Fibroblast of skin of right biceps (primary cell): ENCODE measurements around the gene SYF2.
"Not testable (repeated sequence)": the region's sequence is repeated elsewhere in the genome, so short reads cannot be mapped to it uniquely, and the experiment has no call there.

Experiments
- DNase-seq: peaks from one replicate; pipeline ENCODE4 v3.0.0-alpha.2; 2013

The SYF2 gene

DNA sequence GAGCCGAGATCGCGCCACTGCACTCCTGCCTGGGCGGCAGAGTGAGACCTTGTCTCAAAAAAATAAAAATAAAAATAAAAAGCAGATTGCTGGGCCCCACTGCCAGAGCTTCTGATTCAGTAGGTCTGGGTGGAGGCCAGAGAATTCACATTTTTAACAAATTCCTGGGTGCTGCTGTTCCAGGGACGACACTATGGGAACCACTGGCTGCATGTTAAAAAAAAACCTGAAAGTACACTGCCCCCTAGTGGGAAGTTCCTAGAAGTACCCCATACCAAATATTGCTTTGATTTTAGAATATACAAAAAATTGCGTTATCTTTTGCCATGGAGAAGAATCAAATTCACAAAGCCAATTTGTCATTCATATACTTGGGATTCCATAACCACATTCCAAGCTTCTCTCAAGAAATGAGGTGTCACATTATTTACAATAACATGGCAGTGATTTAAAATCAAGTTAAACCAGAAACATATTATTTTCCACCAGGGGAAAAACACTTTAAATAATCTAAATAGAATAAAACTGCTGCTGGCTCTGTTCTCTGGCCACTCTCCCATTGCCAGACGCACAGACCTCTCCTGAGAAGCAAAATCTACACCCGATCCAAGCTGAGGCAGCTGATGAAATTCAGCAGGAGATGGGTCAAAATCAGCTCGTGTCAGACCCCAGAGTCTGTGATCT lies 27.4 kb downstream of the SYF2 start:
- peak; percentile 86 for DNase-seq

DNA sequence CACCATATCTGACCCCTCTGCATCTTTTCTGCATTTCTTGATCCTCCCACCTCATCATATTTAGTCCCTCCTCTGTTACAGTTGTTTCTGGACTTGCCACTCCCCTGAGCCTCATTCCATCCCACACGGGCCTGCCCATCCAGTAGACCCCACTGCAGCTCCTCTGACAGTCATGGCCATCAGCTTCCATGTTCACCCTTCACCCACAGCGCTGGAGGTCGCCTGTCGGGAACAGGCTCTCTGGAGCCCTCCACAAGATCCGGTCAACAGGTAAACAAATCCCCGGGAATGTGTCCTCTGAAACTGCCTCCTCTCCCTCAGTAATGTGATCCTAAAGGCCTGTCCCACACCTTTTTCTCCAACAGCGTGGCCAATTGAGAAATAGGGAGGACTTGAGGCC lies 31.3 kb downstream of the SYF2 start:
- DNase-seq: no peak

DNA sequence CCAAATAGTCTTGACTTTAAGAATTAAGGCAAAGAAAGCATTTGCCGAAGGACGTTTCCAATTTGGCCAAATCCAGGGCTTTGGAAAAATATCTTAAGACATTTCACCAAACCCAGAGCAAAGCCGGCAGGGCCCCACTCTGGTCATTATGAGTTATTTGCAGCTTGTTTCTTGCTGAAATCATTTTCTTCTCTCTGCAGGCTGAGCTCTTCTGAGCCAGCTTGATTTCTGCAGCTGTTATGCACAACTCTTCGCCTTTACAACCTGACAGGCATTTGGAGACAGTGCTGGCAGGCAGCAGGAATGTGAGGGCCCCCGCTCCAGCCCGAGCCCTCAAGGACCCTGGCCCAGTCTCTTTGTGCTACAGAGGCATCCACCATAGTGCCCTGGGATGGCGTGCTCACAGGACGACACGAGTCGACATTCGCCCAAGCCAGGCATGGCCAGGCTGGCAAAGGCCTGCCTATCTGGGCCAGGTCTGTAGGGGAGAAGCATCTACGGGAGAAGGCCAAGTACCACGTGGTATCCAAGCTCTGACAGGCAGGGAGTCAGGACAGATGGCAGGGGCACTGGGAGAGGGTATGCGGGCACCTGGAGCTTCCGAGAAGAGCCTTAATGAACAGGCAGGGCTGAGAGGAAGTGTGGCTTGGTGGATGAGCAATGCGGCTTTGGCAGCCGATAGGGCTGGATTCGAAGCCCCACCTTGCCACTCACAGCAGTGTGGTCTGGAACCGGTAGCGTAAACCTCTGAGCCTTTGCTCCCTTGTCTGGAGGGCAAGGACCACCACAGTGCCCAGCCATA lies 32.3 kb downstream of the SYF2 start:
- DNase-seq: no peak

DNA sequence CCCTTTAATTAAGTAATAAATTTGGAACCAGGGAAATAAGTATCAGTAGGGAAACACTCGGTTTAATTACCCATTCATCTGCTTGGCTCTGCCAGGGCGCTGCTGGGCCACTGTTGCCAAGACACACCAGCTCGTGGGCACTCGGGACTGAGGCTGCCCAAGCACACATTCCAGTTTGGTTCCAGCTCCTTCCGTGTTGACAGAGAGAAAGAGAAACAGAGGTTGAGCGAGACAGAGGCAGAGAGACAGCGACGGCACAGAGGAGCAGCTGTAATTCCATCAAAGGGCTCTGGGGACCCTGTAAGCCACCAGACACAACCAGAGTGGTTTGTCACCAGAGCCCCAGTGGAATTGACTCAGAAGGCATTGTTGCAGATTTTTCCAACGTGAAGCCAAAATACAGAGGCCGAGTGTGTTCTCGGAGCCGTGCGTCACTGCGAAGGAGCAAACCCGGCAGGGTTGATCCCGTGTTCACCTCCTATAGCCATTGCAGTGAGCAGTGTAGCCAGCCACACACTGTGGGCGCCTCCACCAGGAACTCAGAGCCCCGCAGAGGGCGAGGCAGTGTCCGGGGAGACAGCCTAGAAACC lies 33.5 kb downstream of the SYF2 start:
- DNase-seq: peak; percentile 62

DNA sequence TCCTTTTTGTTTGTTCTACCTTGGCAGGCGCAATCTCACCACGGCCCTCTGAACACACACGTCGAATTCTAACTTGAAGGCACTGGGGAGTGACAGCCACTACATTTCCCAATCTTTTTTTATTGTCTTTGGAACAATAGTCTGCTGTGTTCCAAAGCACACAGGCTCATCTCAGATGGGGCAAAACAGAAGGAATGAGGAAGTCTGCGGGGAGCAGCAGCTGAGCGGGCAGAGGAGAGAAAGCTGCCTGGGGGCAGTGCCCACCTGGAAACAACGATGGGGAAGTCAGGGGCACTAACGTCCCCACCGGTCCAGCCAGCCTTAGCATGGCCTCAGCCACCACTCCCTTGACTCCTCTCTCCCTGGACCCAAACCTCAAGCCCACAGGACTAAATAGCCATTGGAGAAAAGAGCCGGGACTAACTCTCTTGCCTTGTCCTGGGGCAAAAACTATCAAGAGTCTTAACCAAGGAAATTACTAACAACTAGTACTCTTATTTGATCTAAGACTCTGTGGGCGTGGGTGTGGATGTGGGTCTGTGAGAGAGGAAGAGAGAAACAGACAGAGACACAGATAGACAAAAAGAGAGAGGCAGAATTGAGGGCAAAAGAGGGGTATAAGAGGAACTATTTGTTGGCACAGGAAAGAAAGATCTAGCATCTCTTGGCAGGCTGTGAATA lies 34.2 kb downstream of the SYF2 start:
- DNase-seq: no peak

DNA sequence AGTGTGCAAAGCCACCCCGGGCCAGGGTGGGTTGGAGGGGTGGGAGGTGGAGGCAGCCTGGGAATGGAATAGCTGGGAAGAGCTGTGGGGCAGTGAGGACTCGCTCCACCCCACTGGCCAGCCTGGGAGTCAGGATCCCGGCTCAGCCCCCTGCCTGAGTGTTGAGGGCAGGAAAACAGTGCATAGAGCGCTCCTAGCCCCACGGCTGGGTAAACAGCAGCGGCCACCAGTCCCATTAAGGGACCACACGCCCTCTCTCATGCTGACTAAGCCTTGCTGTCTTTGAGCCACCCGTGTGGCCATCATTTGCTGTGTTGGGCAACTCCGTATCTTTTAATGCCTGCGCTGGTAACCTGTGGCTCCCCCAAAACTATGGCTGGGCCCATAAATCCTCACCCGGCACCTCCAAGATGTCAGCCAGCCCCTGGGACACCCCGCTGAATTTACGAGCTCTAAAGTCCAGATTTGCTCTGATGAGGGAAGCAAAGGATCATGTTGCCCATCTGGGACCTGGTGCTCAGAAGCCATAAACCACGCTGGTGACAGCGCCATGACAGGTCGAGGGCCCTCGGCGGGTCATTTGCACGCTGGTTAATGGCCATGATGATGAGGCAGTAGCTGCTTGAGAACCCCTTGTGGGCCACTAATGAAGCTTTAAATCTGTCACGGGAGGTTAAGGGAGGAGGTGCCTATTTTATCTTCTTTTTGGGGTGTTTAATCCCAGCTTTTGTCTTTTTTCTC lies 34.9 kb downstream of the SYF2 start:
- no peak for DNase-seq

DNA sequence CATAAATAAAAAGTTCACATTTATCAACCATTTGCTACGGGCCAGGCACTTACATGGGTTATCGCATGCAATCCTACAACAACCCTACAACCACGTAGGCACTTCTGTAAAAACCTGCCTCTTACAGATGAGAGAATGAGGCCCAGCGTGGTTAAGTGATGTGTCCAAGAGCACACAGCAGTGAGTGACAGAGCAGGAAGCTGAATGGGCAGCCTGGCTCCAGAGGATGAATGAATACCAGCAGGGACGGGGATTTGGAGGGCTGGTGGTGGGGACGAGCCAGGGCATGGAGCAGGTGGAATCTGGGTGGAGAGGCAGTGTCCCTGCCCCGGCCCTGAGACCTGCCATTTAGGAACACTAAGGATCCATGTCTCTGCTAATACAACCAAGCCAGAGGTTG lies 35.5 kb downstream of the SYF2 start:
- DNase-seq: no peak

DNA sequence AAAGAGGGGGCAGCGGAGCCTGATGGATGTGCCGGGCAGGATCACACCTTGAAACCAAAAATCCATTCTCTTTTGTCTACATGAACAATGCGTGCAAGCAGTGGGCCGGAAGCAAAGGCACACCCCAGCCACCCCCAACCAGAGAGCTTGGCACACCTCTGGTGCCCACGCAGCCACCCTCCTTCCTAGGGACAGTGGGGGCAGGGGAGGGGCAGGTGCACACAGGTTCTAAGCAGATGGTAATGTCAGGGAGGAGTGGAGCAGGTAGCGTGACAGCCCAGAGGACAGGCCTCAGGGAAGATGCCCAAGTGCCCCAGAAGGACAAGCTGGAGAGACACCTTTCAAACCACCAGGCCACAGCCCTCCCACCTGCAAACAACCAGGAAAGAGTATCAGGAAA lies 36.5 kb downstream of the SYF2 start:
- DNase-seq: no peak

DNA sequence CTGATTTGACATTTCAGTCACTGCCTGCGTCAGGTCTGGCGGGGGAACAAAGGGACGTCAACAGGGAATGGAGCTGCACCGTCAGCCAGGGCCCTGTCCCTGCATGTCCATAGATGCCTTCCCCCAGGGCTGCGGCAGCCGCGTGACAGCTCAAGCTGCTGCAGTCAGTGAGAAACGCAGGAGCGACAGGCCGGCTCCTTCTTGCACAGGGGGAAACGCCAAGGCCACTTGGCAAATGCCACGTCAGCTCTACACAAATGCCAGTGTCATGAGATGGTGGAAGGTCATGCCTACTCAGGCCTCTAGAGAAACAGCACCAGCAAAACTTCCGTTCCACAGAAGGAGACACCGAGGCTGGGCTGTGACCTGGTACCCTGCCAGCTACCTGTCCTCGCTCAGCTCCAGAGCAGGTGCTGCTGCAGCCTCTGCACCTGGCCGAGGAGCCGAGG lies 37.7 kb downstream of the SYF2 start:
- DNase-seq: no peak

DNA sequence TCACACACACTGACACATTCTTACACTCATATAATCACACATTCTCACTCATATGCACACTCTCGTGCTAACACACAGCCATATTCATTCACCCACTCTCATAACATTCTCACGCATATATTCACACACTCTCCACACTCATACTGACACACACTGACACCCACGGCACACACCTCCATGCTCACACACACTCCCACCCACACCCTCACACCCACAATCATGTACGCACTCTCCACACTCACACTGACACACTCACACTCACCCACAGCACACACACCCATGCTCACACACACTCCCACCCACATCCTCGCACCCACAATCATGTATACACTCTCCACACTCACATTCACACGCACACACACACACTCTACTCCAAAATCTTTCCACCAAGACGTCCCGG lies 38.2 kb downstream of the SYF2 start:
- no peak for DNase-seq

DNA sequence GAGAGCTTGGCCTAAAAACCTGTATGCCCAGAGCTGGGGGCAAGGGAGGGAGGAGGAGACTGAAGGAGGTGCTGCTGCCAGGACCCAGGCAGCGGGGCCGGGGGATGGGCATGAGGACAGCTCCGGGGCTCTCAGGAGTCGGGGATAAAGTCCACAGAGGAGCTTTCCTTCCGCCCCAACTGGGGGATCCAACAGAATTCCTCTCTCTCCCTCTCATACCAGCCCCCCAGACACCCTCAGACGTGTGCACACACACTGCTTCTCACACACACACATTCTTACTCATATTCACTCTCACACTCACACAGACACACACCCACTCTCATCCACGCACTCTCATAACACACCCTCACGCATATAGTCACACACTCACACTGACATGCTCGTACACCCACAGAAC lies 39.1 kb downstream of the SYF2 start:
- no peak for DNase-seq

DNA sequence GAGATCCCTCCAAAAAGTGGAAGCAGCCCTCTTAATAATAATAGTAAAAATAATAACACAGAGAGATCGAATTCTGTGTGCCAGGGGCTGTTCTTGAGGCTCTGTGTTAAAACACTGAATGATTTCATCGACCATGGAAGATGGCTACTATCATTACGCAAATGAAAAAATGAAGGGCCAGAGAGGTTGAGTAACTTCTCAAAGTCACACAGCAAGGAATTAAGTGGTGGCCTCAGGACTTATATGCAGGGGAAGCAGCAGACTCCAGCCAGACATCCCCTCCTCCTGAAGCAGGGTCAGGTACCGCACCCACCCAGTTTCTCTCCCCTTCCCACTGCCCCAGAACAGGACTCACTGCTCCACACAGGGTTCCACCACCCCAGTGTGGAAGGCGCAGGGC lies 40.1 kb downstream of the SYF2 start:
- no peak for DNase-seq

DNA sequence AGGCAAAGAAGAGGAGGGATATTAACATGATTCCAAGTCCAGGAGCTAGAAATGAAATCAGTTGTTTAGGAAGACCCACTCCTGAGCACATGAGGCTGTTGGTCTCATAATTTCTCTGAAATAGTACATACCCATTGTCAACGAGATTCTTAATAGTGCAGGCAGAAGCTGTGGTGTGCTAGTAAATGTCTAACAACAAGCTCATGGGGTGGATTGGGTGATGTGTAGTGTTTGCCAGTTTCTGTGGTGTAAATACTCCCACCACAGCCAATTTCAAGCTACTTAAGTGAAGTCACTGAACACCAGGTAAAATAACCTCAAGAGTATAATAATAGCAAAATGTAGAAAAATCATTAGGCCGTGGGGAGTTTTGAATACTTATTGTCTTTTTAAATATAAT lies 42.0 kb downstream of the SYF2 start:
- DNase-seq: no peak

DNA sequence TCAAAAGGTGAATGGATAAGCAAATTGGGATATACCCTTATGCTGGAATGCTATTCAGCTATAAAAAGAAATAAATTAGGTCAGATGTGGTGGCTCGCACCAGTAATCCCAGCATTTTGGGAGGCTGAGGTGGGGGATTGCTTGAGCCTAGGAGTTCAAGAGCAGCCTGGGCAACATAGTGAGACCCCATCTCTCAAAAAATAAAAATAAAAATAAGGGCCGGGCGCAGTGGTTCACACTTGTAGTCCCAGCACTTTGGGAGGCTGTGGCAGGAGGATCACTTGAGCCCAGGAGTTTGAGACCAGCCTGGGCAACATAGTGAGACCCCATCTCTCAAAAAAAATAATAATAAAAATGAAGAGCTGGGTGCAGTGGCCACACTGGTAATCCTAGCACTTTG lies 44.4 kb downstream of the SYF2 start:
- DNase-seq: not testable (repeated sequence)

DNA sequence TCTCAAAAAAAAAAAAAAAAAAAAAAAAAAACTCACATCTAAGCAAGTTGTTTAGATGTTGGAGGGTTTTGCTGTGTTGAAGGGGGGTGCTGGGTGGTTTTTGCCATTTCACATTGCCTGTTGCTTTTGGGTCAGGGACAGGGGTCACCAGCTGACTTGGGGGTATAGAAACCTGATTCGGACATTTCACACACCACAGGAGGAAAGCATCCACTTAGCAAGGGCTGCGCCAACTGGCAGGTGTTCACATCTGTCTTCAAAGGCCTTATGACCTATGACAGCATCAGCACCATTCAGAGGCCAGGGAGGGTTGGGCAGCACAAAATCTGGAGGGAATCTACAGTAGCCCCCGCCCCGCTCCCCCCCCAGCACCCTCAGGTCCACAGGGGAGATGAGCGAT lies 45.2 kb downstream of the SYF2 start:
- DNase-seq: no peak

DNA sequence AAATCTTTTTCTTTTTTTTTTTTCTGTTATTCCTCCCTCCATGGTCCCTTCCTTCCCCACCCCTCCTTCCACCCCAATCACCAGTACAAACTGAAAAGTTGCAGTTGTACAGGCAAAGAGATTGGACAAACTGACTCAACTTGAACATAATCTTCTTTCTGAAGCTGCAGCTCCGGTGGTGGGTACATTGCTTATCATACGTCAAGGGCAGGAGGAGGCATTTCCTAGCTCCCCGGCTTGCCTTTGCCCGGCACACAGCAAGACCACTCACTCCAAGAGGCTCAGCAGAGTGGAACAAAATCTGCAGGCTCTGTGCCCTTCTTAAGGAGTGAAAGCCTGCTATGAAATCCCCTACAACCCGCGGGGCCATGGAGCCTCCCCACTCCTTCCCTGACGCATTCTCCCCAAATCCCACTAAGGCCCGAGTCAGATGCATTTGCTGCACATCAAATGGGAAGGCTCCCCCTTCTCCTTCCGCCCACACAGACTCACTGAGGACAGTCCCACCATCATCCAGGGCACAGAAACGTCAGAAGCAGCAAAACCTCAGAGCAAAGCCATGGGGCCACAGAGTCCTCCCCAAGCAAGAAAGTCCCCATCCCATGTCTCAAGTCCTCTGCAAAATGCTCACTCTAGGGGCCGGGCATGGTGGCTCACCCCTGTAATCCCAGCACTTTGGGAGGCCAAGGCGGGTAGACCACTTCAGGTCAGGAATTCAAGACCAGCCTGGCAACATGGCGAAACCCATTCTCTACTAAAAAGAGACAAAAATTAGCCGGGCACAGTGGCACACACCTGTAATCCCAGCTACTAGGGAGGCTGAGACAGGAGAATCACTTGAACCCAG lies 45.9 kb downstream of the SYF2 start:
- no peak for DNase-seq

DNA sequence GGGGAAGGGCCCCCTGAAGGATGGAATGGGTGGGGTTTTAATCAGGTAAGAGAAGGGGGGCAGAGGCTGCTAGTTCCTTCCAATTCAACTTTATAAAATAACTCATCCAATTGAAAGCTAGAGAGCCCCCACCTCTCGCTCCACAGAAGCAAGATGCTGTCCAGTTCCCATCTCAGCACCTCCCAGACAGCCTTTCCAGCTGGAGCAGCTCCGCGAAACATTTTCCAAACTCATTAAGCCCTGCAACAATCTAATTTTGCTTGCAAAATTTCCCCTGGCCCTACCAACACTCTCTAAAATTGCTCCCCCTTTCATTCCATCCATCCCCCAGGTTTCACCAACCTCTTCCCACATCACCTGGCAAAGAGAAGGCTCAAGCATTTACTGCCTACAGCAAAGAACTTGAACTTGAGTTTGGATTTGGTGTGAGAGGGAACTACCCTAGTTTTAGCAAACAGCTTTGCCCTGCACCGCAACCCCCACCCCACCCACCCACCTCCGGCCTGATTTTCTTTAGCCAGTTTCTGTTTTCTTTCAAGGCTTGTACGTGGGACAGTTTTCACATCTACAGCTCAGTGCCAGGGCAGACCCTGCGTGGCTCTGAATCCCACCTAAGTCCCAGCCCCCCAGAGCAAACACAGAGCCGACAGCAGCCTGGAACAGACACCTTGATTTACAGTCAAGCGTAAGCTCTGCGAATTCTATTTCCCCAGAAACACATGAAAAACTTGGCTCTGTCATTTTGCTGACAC lies 46.7 kb downstream of the SYF2 start:
- DNase-seq: no peak

DNA sequence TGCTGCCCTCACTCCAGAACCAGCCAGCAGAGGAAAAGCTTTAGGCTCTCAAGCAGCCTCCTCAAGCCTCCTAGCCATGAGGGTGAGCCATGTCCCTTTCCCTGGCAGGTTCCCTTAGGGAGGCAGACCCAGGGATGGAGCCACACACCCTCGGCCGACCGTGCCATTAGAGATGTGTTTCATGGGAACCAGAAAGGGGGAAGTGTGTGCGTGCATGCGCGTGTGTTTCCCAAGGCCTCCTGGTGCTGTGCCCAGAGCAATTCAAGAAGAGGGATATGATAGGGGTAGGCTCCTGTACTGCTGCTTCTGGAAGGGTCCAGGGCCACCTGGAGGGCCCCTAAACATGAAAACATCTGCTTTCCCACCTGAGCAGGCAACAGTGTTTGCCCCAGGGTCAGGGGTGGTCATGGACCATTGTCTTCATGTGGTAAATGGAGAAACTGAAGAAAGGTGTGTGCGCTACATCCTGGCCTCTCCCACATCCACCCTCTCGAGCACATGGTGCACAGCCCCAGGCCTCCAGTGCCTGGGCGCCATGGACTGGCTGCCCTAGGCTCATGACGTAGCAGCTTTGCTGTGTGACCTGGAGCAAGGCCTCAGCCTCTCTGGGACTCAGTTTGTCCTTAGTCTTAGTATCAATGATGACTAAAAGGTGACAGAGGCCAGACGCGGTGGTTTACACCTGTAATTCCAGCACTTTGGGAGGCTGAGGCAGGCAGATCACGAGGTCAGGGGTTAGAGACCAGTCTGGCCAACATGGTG lies 48.1 kb downstream of the SYF2 start:
- DNase-seq: no peak

DNA sequence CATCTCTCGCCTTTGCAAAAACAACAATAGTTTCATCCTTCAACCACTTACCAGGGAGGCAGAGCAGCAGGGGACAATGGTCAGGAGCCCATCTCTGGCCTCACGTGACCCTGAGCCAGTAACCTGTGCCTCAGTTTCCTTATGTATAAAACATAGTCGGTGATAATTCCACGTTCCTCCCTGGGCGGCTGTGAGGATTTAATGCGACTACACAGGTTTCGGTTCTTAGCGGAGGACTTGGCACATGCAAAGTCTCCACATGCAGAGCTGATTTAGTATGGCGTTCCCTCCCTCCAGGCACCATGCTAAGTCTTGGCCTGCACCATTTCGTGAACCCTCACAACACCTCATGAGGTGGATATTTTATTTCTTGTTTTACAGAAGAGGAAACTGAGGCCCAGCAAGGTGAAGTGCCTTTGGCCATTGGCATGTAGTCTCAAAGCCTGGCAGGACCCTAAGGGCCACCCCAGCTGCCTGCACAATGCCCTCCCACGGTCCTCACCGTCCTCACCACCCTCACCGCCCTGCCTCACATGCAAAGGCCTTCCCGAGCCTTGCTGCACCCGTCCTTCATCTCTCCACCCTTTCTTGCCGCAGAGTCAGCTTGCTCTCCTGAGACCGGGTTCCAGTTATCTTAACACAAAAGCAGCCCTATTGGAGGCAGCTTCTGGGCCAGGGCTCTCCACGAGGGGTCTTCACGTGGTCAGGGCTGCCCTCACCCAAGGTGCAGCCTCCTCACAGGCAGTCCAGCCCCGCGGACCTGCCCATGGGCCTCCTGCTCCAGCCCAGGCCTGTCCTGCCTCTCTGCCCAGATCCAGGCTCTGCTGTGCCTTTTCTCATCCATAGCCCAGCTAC lies 48.9 kb downstream of the SYF2 start:
- DNase-seq: no peak
